GM23248 (cell line): ENCODE measurements around the gene LRP6. TPM values are rescaled to one million over a fixed set of nuclear protein-coding genes. Genes with fewer than 3 reads are reported as not detected.

Experiments used
- DNase-seq: peaks from one replicate; pipeline ENCODE4 v3.0.0-alpha.2; 2015
- H2AFZ ChIP-seq: fragments of 200-600 bp; sonication (generic); 2 replicates; pipeline ENCODE4 v1.6.1; 2016; ENCODE audit warnings: antibody characterized with exemption
- H3F3A ChIP-seq: fragments of 200-600 bp; sonication (generic); 2 replicates; pipeline ENCODE4 v1.6.1; 2016; ENCODE audit warnings: mild to moderate bottlenecking, antibody characterized with exemption, mixed run types; ENCODE audit not compliant: insufficient read depth
- H3K27ac ChIP-seq: fragments of 200-600 bp; sonication (generic); 2 replicates; pipeline ENCODE4 v1.5.1; 2016; ENCODE audit warnings: mild to moderate bottlenecking
- H3K27me3 ChIP-seq: fragments of 200-600 bp; sonication (generic); replicated peaks from 2 replicates; pipeline ENCODE4 v1.6.1; 2016; ENCODE audit warnings: mild to moderate bottlenecking; ENCODE audit not compliant: insufficient read depth
- H3K36me3 ChIP-seq: fragments of 200-600 bp; sonication (generic); 2 replicates; pipeline ENCODE4 v1.6.1; 2016; ENCODE audit warnings: low read depth, mild to moderate bottlenecking
- H3K4me1 ChIP-seq: fragments of 200-600 bp; sonication (generic); 2 replicates; pipeline ENCODE4 v1.6.1; 2016; ENCODE audit warnings: mild to moderate bottlenecking; ENCODE audit not compliant: insufficient read depth
- H3K4me2 ChIP-seq: fragments of 200-600 bp; sonication (generic); one replicate; pipeline ENCODE4 v1.6.1; 2016; ENCODE audit warnings: mild to moderate bottlenecking; ENCODE audit not compliant: unreplicated experiment
- H3K4me3 ChIP-seq: fragments of 200-600 bp; sonication (generic); 2 replicates; pipeline ENCODE4 v1.5.1; 2016; ENCODE audit warnings: mild to moderate bottlenecking
- H3K79me2 ChIP-seq: fragments of 200-600 bp; sonication (generic); 2 replicates; pipeline ENCODE4 v1.6.1; 2016; ENCODE audit warnings: mild to moderate bottlenecking; ENCODE audit not compliant: insufficient read depth
- H3K9ac ChIP-seq: fragments of 200-600 bp; sonication (generic); 2 replicates; pipeline ENCODE4 v1.6.1; 2016; ENCODE audit warnings: mild to moderate bottlenecking
- H3K9me2 ChIP-seq: fragments of 200-600 bp; sonication (generic); 2 replicates; pipeline ENCODE4 v1.6.1; 2016; ENCODE audit warnings: mixed run types, mild to moderate bottlenecking, moderate library complexity; ENCODE audit not compliant: insufficient read depth
- H3K9me3 ChIP-seq: fragments of 200-600 bp; sonication (generic); one replicate; pipeline ENCODE4 v1.6.1; 2017; ENCODE audit warnings: low read depth
- H4K20me1 ChIP-seq: fragments of 200-600 bp; sonication (generic); 2 replicates; pipeline ENCODE4 v1.6.0; 2016; ENCODE audit not compliant: insufficient read depth
- EZH2 ChIP-seq: fragments of 200-600 bp; sonication (generic); IDR thresholded peaks from 2 replicates; pipeline ENCODE4 v1.6.1; 2018; ENCODE audit warnings: antibody characterized with exemption, mild to moderate bottlenecking; ENCODE audit not compliant: insufficient read depth, poor library complexity, severe bottlenecking
- EZH2phosphoT487 ChIP-seq: fragments of 200-600 bp; sonication (generic); IDR thresholded peaks from 2 replicates; pipeline ENCODE4 v1.6.1; 2018; ENCODE audit warnings: antibody characterized with exemption, moderate library complexity, mild to moderate bottlenecking, low read depth; ENCODE audit not compliant: insufficient read depth
- WGBS, 2 experiments: methylation state at CpG; one replicate each; pipeline ENCODE4 v1.1.6; 2015 to 2017; ENCODE audit warnings: low lambda C conversion rate in 2 of 2, low coverage in 1 of 2; ENCODE audit errors: missing lambda C conversion rate in 2 of 2; 5-methylcytosine and 5-hydroxymethylcytosine counted together
- in situ Hi-C: fragments of 300-500 bp; cut with MboI; formaldehyde crosslinking; loops from 2 replicates; pipeline ENCODE4 v1.15.0; 2020
- polyA plus RNA-seq: library from polyadenylated mRNA; unstranded; fragments of >200 nt; fragmentation: Nextera tagmentation; extraction: Ambion mirVana; gene quantifications from 2 replicates; pipeline ENCODE4 v1.2.1, GENCODE V29; 2016
- total RNA-seq: library from RNA; depleted of rRNA; stranded (reverse); fragments of >200 nt; shearing (Covaris generic); gene quantifications from 2 replicates; pipeline ENCODE4 v1.2.3, GENCODE V29; 2014

The LRP6 gene
- total and polyA plus RNA-seq, 2 experiments from 2014 or later, result 10.3 to 20.1 TPM

- no peak overlapping the region for H3K9ac ChIP-seq
- H3K36me3 ChIP-seq, result 0 out of 2 replicates have a peak, but pooled peaks cover 7% of the 10 kb centered on the region
- H2AFZ ChIP-seq, result no peak overlapping the region
- 0 out of 2 replicates have a peak, but pooled peaks cover 4% of the 10 kb centered on the region for H3K4me1 ChIP-seq
- peak; percentile 44 for DNase-seq
- H3F3A ChIP-seq, result no peaks in the 10 kb centered on the region
- peaks cover 100% of the 10 kb centered on the region for H3K79me2 ChIP-seq
- H3K27ac ChIP-seq, result 0 out of 2 replicates have a peak overlapping the region, but pooled peaks have one; percentile 1
- 0 out of 2 replicates have a peak, but pooled peaks cover 11% of the 10 kb centered on the region for H4K20me1 ChIP-seq
- H3K9me2 ChIP-seq, result no peaks in the 10 kb centered on the region
- 40 to 49% methylated on average over 5 of the region's 5 CpGs for WGBS, 2 experiments
- no peaks in the 10 kb centered on the region for H3K27me3 ChIP-seq
- H3K4me2 ChIP-seq, result no peak overlapping the region
- H3K4me3 ChIP-seq, result no peak overlapping the region
- in situ Hi-C loops, result no loop called here
- no peaks in the 10 kb centered on the region for H3K9me3 ChIP-seq
- no peak for TF ChIP-seq EZH2
- no peak for TF ChIP-seq EZH2phosphoT487
Observed at GRCh38 chr12:12240662-12241340, 26.0 kb downstream of the LRP6 start.

- no peak overlapping the region for H3K9ac ChIP-seq
- H3K36me3 ChIP-seq, result 0 out of 2 replicates have a peak, but pooled peaks cover 7% of the 10 kb centered on the region
- H3K79me2 ChIP-seq, result peaks cover 100% of the 10 kb centered on the region
- H3K4me2 ChIP-seq, result no peak overlapping the region
- no peaks in the 10 kb centered on the region for H3K9me2 ChIP-seq
- no peaks in the 10 kb centered on the region for H3K27me3 ChIP-seq
- whole genome bisulfite sequencing, 2 experiments, result 51 to 55% methylated on average over 2 of the region's 2 CpGs
- no peak overlapping the region for H3K4me3 ChIP-seq
- H3K27ac ChIP-seq, result no peak overlapping the region
- TF ChIP-seq EZH2phosphoT487 (no peak), EZH2 (no peak)
- H2AFZ ChIP-seq, result no peak overlapping the region
- in situ Hi-C loops, result no loop called here
- H3K4me1 ChIP-seq, result 0 out of 2 replicates have a peak, but pooled peaks cover 4% of the 10 kb centered on the region
- no peaks in the 10 kb centered on the region for H3F3A ChIP-seq
- no peaks in the 10 kb centered on the region for H3K9me3 ChIP-seq
- 0 out of 2 replicates have a peak, but pooled peaks cover 11% of the 10 kb centered on the region for H4K20me1 ChIP-seq
- DNase-seq, result no peak
Observed at GRCh38 chr12:12239127-12239526, 27.7 kb downstream of the LRP6 start.

- H3K4me3 ChIP-seq, result no peak overlapping the region
- H3K9ac ChIP-seq, result no peak overlapping the region
- H3K4me1 ChIP-seq, result 0 out of 2 replicates have a peak, but pooled peaks cover 4% of the 10 kb centered on the region
- H3K27me3 ChIP-seq, result no peaks in the 10 kb centered on the region
- H3K79me2 ChIP-seq, result peaks cover 100% of the 10 kb centered on the region
- no peak overlapping the region for H3K4me2 ChIP-seq
- no peak overlapping the region for H2AFZ ChIP-seq
- 0 out of 2 replicates have a peak, but pooled peaks cover 6% of the 10 kb centered on the region for H3K36me3 ChIP-seq
- in situ Hi-C loops, result no loop called here
- TF ChIP-seq EZH2phosphoT487, result no peak
- TF ChIP-seq EZH2, result no peak
- H3F3A ChIP-seq, result no peaks in the 10 kb centered on the region
- 84 to 90% methylated on average over 4 of the region's 4 CpGs for WGBS, 2 experiments
- no peaks in the 10 kb centered on the region for H3K9me3 ChIP-seq
- 0 out of 2 replicates have a peak, but pooled peaks cover 11% of the 10 kb centered on the region for H4K20me1 ChIP-seq
- no peak overlapping the region for H3K27ac ChIP-seq
- no peak for DNase-seq
- no peaks in the 10 kb centered on the region for H3K9me2 ChIP-seq
Observed at GRCh38 chr12:12238605-12239004, 28.2 kb downstream of the LRP6 start.

- Histone ChIP-seq H3K36me3 (no peaks in the 10 kb centered on the region), H3K9me3 (no peaks in the 10 kb centered on the region), H2AFZ (no peak overlapping the region), H3F3A (no peaks in the 10 kb centered on the region), H3K4me3 (no peak overlapping the region), H3K27ac (no peak overlapping the region), H3K79me2 (peaks cover 100% of the 10 kb centered on the region), H3K4me2 (no peak overlapping the region), H4K20me1 (peaks cover 13% of the 10 kb centered on the region; the same call in 1 of the 2 replicates), H3K27me3 (no peaks in the 10 kb centered on the region), H3K9me2 (no peaks in the 10 kb centered on the region), H3K4me1 (no peaks in the 10 kb centered on the region), H3K9ac (no peak overlapping the region)
- in situ Hi-C loops, result no loop called here
- TF ChIP-seq EZH2phosphoT487 (no peak), EZH2 (no peak)
- no peak for DNase-seq
Observed at GRCh38 chr12:12236896-12237295, 29.9 kb downstream of the LRP6 start.
